RWPE1 (cell line): ENCODE results near the gene GPC6.

ENCODE experiments used
- CTCF ChIA-PET: fragments of 350-600 bp; sonication (Branson Sonifier 250); formaldehyde crosslinking; extraction: SDS; loops from one replicate; lab custom pipeline; 2021; lab: Yijun Ruan, JAX
- POLR2A ChIA-PET: fragments of 400-600 bp; formaldehyde crosslinking; extraction: SDS; loops from one replicate; lab custom pipeline; 2020; ENCODE audit warnings: antibody characterized with exemption; ENCODE audit not compliant: low non-redundant PET; lab: Yijun Ruan, JAX
- DNase-seq: peaks from one replicate; pipeline ENCODE4 v3.0.0; 2012; ENCODE audit warnings: low spot score
- H3K27ac ChIP-seq: fragments of 450-650 bp; 2 replicates; pipeline ENCODE4 v1.5.1; 2017
- TF ChIP-seq, protein P1 (sequence below): fragments of 450-650 bp; conservative IDR thresholded peaks from 2 replicates; pipeline ENCODE4 v1.5.1; 2017; ENCODE audit warnings: low read depth, mild to moderate bottlenecking

GPC6 gene

DNA sequence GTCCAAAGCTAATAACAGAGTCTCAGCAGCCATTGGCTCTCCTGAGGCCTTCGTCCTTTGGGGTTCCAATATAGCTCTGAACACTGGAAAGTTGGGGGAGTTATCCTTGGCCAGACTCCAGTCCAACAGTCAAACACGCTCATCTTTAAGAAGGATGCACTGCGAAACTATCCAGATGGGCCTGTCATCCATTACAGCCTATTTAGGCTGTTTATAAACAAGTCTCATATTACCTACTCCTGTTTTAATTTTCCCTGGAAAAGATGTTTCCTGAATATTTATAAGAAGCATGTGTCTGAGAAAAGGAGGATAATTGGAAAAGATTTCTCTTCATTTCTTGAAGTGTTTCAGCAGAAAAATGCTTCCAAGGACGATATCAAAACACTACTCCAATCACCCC lies 1082.2 kb downstream of the GPC6 start:
- no peak for DNase-seq

DNA sequence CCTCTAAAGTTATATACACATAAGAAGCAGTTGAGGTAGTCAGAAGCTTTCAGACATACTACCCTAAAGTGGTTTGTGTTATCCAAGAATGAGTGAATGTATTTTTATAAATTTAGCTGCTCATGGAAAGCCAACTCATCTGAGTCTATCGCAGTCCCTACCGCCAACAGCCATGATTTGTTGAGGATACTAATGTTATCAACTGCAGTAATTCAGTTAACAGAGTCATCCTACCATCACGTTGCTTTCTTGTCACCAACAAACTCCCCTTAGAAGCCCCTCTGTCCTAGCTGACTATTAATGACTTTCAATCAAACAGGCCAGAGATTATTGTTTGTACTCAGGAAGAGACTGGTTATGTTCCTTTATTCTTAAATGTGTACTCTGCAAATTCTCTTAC lies 1083.0 kb downstream of the GPC6 start:
- CTCF ChIA-PET, result no interaction called here
- DNase-seq, result no peak
- POLR2A ChIA-PET, result no interaction called here
- TF ChIP-seq, protein P1, sequence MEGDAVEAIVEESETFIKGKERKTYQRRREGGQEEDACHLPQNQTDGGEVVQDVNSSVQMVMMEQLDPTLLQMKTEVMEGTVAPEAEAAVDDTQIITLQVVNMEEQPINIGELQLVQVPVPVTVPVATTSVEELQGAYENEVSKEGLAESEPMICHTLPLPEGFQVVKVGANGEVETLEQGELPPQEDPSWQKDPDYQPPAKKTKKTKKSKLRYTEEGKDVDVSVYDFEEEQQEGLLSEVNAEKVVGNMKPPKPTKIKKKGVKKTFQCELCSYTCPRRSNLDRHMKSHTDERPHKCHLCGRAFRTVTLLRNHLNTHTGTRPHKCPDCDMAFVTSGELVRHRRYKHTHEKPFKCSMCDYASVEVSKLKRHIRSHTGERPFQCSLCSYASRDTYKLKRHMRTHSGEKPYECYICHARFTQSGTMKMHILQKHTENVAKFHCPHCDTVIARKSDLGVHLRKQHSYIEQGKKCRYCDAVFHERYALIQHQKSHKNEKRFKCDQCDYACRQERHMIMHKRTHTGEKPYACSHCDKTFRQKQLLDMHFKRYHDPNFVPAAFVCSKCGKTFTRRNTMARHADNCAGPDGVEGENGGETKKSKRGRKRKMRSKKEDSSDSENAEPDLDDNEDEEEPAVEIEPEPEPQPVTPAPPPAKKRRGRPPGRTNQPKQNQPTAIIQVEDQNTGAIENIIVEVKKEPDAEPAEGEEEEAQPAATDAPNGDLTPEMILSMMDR, result no peak
- H3K27ac ChIP-seq, result no peak overlapping the region

More for the DNA sequence above, 1082.2 kb downstream of the GPC6 start:
- TF ChIP-seq, protein P1, result no peak
- POLR2A ChIA-PET, result no interaction called here
- H3K27ac ChIP-seq, result no peak overlapping the region
- CTCF ChIA-PET, result no interaction called here

DNA sequence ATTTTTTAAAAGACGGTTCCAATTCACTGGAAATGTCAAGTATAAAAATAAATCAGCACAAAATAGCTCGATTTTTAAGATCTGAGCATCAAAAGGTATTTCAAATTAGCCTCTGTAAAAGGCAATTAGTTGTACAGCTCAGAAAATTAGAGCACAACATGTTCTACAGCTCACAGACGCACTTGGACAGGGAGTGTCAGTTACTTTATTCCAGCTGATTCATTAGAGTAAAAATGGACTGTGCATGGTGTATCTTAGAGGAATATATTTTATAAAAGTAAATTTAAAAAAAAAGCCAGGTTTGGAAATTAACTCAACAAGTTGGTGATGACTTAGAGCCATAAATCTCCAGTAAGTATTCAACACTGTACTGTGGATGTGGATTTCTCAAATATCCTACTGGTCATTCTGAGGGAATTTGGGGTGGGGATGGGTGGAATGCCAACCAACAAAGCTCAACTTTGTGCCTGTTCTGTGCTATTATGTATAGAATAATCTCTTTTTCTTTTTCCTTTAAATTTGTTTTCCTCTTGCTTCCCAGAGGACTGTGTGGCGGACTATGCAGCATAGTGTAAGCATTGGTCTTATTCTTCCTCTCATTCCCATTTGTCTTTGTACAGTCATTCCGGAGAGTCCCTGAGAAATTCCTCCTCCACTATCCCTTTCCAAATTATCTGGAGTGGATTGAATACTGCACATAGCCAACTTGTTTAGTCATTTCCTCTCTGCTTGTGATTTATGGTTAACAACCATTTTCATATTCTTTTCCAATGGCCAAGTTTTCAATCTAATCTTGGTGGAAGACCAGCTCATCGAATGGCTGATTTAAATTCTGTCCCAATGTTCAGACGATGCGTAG lies 1083.6 kb downstream of the GPC6 start:
- H3K27ac ChIP-seq, result no peak overlapping the region
- peak; percentile 77 for DNase-seq
- CTCF ChIA-PET, result no interaction called here
- TF ChIP-seq, protein P1, result no peak
- POLR2A ChIA-PET, result no interaction called here

DNA sequence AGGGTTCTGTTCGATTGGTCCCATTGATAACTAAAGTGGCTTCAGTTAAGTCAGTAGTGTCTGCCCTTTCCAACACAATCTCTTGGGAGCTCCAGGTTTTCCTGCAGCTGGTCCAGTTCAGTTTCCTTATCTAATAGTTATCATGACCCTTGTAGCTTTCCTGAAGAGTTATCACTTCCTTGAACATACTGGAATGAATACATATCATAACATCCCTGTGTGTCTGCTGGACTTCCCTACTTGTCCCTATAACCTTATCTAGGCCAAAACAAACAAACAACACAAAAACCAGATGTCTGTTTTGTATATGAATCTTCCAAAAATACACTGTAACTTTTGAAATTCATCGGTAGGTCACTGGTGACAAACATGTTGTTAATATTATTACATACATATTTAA lies 1085.3 kb downstream of the GPC6 start:
- TF ChIP-seq, protein P1, result no peak
- DNase-seq, result no peak
- no peak overlapping the region for H3K27ac ChIP-seq
- CTCF ChIA-PET, result interaction anchor here (0.7 kb wide), 1 partner anchor 421 kb away, joined by 4 read pairs; no protein-coding TSS in a partner anchor
- POLR2A ChIA-PET, result no interaction called here

DNA sequence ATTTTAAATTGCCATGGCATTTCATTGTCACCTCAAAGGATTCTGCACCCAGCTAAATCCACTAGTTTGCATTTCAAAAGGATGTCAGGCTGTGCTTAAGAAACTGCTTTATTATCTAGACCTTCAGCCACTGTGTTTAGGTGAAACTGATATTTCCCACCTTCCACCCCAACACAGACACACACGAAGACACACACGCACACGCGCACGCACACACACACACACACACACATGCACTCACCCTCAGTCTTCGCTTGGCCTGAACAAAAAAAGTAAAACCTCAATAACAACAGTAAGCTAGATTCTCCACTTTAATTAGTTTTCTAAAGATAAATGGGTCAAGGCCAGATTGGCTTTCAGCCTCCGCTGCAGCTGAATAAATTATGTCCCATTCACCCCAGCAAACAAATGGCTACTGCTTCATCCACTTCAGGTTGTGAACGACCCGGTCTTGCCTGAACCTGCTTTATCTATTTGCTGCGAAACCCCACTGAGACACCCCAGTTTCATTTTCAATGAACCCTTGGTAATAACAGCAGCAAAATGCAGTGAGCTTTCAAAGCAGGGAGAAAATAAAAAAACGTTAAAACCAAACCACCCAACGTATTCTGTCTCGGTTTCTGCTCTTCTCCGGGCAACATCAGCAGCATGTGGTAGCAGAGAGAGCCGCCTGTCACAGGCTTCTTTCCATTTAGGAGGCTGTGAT lies 1086.1 kb downstream of the GPC6 start:
- TF ChIP-seq, protein P1, result no peak
- no peak overlapping the region for H3K27ac ChIP-seq
- no peak for DNase-seq
- POLR2A ChIA-PET, result no interaction called here
- CTCF ChIA-PET, result interaction anchor here (0.7 kb wide), 2 partner anchors 371 to 422 kb away, joined by 3 to 4 read pairs; no protein-coding TSS in a partner anchor

DNA sequence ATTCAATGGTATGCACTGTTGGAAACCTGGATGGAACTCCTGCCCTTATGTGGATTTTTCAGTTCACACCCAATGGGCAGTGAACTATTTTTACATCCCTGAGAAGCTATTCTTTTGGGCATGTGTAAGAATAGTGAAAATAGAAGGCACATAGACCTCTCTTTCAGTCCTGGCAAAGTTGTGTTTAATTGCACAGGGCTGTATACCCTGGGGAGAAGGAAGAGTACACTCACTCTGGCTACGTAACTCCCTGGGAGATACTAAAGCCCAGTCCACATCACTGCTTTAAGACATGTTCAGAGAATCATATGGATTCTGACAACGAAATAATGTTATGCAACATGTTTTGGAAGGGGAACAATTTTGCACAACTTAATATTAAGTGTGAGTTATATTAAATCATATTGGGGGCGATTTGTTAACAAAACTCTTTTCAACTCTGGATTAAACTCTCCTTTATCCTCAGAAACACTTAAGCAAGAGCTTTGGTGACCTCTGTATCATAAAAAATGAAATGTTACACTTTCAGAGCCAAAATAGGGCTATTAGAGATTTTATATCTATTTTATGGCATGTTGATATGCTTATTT lies 1086.8 kb downstream of the GPC6 start:
- POLR2A ChIA-PET, result no interaction called here
- no peak overlapping the region for H3K27ac ChIP-seq
- DNase-seq, result no peak
- TF ChIP-seq, protein P1, result no peak
- CTCF ChIA-PET, result no interaction called here
